AG04450 (cell line): ENCODE results near the gene SLC35F1. TPM values are rescaled to one million over a fixed set of nuclear protein-coding genes. Genes with fewer than 3 reads are reported as not detected.

Source experiments
- CTCF ChIA-PET: fragments of 300-600, 350-600 bp; formaldehyde crosslinking; extraction: SDS; loops from one replicate; lab custom pipeline; 2022; ENCODE audit warnings: antibody characterized with exemption, inconsistent platforms; lab: Charles Lee
- POLR2A ChIA-PET: fragments of 350-600 bp; formaldehyde crosslinking; extraction: SDS; loops from one replicate; lab custom pipeline; 2021; ENCODE audit warnings: antibody characterized with exemption, inconsistent platforms; lab: Yijun Ruan, JAX
- DNase-seq: peaks from one replicate; pipeline ENCODE4 v3.0.0-alpha.2; 2011; ENCODE audit warnings: low read depth, low spot score
- H3K27ac ChIP-seq: one replicate; pipeline ENCODE4 v1.5.1; 2012; ENCODE audit warnings: low read depth, low read length, control low read depth
- H3K27me3 ChIP-seq: one replicate; pipeline ENCODE4 v1.6.0; 2012; ENCODE audit warnings: low read length; ENCODE audit not compliant: control insufficient read depth, insufficient read depth
- H3K4me3 ChIP-seq: 2 replicates; pipeline ENCODE4 v1.5.1; 2011; ENCODE audit warnings: mild to moderate bottlenecking, low read depth, low read length, control low read depth
- H3K9me3 ChIP-seq: 2 replicates; pipeline ENCODE4 v1.5.1; 2012; ENCODE audit warnings: low read length; ENCODE audit not compliant: control insufficient read depth, insufficient read depth
- CTCF ChIP-seq: IDR thresholded peaks from 2 replicates; pipeline ENCODE4 v1.5.1; 2011; ENCODE audit warnings: low read depth, low read length, control low read depth, inconsistent platforms
- polyA plus RNA-seq: library from polyadenylated mRNA; depleted of rRNA; stranded (reverse); fragments of >200 nt; gene quantifications from 2 replicates; pipeline ENCODE4 v1.2.3, GENCODE V29; 2011

The SLC35F1 gene
- polyA plus RNA-seq, 1 experiment, result 0.14 TPM

- no peak overlapping the region for H3K27ac ChIP-seq
- no peak for TF ChIP-seq CTCF
- no peak overlapping the region for H3K4me3 ChIP-seq
- H3K9me3 ChIP-seq, result no peaks in the 10 kb centered on the region
- no peaks in the 10 kb centered on the region for H3K27me3 ChIP-seq
- POLR2A ChIA-PET, result no interaction called here
- CTCF ChIA-PET, result no interaction called here
- DNase-seq, result no peak
Observed at GRCh38 chr6:117992856-117993255, 85.8 kb downstream of the SLC35F1 start.

- no peak overlapping the region for H3K4me3 ChIP-seq
- no peak for TF ChIP-seq CTCF
- H3K9me3 ChIP-seq, result no peaks in the 10 kb centered on the region
- no peak overlapping the region for H3K27ac ChIP-seq
- ChIA-PET POLR2A (no interaction called here), CTCF (no interaction called here)
- no peaks in the 10 kb centered on the region for H3K27me3 ChIP-seq
- DNase-seq, result no peak
Observed at GRCh38 chr6:118012944-118013343, 105.9 kb downstream of the SLC35F1 start.

GRCh38 chr6:118016532-118016931 lies 109.5 kb downstream of the SLC35F1 start:
- POLR2A ChIA-PET, result no interaction called here
- Histone ChIP-seq H3K27me3 (no peaks in the 10 kb centered on the region), H3K9me3 (no peaks in the 10 kb centered on the region), H3K4me3 (no peak overlapping the region), H3K27ac (no peak overlapping the region)
- CTCF ChIA-PET, result no interaction called here
- DNase-seq, result no peak
- no peak for TF ChIP-seq CTCF

GRCh38 chr6:118017301-118017848 lies 110.3 kb downstream of the SLC35F1 start:
- Histone ChIP-seq H3K9me3 (no peaks in the 10 kb centered on the region), H3K4me3 (no peak overlapping the region), H3K27ac (no peak overlapping the region), H3K27me3 (no peaks in the 10 kb centered on the region)
- ChIA-PET POLR2A (no interaction called here), CTCF (no interaction called here)
- TF ChIP-seq CTCF, result no peak
- no peak for DNase-seq

- ChIA-PET POLR2A (no interaction called here), CTCF (no interaction called here)
- no peak for DNase-seq
- H3K27ac ChIP-seq, result no peak overlapping the region
- no peak for TF ChIP-seq CTCF
- no peak overlapping the region for H3K4me3 ChIP-seq
- H3K9me3 ChIP-seq, result no peaks in the 10 kb centered on the region
- H3K27me3 ChIP-seq, result no peaks in the 10 kb centered on the region
Observed at GRCh38 chr6:118023771-118024170, 116.7 kb downstream of the SLC35F1 start.
